ENCODE results near the gene AACS.
"Not testable (repeated sequence)": the region's sequence is repeated elsewhere in the genome, so short reads cannot be mapped to it uniquely, and the experiment has no call there.

Gene AACS

GRCh38 chr12:125057708-125058107 is 7.5 kb upstream of the AACS start:
- no peak for DNase-seq

GRCh38 chr12:125061229-125061628 is 4.0 kb upstream of the AACS start:
- no peak for DNase-seq

- not testable (repeated sequence) for DNase-seq
Measured at GRCh38 chr12:125063522-125063921, 1.7 kb upstream of the AACS start.

GRCh38 chr12:125064492-125064891 is 743 bp upstream of the AACS start:
- no peak for DNase-seq

GRCh38 chr12:125065919-125066570 is 810 bp downstream of the AACS start:
- DNase-seq = no peak

- DNase-seq = no peak
Measured at GRCh38 chr12:125068391-125068790, 3.2 kb downstream of the AACS start.

GRCh38 chr12:125069616-125070015 is 4.4 kb downstream of the AACS start:
- no peak for DNase-seq

- no peak for DNase-seq
Measured at GRCh38 chr12:125070112-125070511, 4.9 kb downstream of the AACS start.

- no peak for DNase-seq
Measured at GRCh38 chr12:125070661-125071390, 5.6 kb downstream of the AACS start.

GRCh38 chr12:125071456-125071855 is 6.2 kb downstream of the AACS start:
- DNase-seq = no peak

GRCh38 chr12:125072496-125072895 is 7.3 kb downstream of the AACS start:
- DNase-seq = no peak

- not testable (repeated sequence) for DNase-seq
Measured at GRCh38 chr12:125074294-125074693, 9.1 kb downstream of the AACS start.

GRCh38 chr12:125076103-125076502 is 10.9 kb downstream of the AACS start:
- no peak for DNase-seq

- DNase-seq = no peak
Measured at GRCh38 chr12:125079084-125079483, 13.8 kb downstream of the AACS start.

- DNase-seq = no peak
Measured at GRCh38 chr12:125079648-125080645, 14.7 kb downstream of the AACS start.

GRCh38 chr12:125081427-125081826 is 16.2 kb downstream of the AACS start:
- no peak for DNase-seq

GRCh38 chr12:125083072-125083471 is 17.8 kb downstream of the AACS start:
- DNase-seq = no peak

- DNase-seq = not testable (repeated sequence)
Measured at GRCh38 chr12:125088199-125088598, 23.0 kb downstream of the AACS start.

GRCh38 chr12:125089083-125089482 is 23.8 kb downstream of the AACS start:
- DNase-seq = no peak

GRCh38 chr12:125089626-125090025 is 24.4 kb downstream of the AACS start:
- no peak for DNase-seq

GRCh38 chr12:125090437-125090836 is 25.2 kb downstream of the AACS start:
- no peak for DNase-seq

GRCh38 chr12:125091401-125091800 is 26.2 kb downstream of the AACS start:
- no peak for DNase-seq

GRCh38 chr12:125092108-125092871 is 27.1 kb downstream of the AACS start:
- no peak for DNase-seq
